ENCODE results near the gene ABCB1.

DNA sequence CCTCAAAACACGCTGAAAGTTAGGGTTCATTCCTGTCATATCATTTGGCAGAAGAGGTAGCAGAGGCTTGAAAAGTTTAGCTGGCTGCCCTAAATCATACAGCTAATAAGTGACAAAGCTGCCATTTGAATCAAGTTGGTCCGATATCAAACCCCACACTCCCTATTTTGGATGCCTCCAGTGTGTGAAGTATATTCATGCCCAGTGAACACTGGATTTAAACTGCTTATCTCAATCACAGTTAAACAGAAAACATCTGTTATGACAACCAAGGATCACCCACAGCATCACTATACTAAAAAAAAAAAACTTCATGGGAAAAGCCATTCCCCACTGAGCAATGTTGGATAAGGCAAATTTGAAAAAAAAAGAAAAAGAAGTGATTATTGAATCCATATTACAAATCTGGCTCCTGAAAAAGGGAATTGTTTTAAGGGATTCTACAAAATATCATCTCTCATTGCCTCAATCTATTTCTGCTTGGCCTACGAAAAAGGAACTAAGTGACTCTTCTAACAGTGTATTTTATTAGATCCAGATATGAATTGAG is 48.3 kb downstream of the ABCB1 start:
- TF ChIP-seq, protein P1, sequence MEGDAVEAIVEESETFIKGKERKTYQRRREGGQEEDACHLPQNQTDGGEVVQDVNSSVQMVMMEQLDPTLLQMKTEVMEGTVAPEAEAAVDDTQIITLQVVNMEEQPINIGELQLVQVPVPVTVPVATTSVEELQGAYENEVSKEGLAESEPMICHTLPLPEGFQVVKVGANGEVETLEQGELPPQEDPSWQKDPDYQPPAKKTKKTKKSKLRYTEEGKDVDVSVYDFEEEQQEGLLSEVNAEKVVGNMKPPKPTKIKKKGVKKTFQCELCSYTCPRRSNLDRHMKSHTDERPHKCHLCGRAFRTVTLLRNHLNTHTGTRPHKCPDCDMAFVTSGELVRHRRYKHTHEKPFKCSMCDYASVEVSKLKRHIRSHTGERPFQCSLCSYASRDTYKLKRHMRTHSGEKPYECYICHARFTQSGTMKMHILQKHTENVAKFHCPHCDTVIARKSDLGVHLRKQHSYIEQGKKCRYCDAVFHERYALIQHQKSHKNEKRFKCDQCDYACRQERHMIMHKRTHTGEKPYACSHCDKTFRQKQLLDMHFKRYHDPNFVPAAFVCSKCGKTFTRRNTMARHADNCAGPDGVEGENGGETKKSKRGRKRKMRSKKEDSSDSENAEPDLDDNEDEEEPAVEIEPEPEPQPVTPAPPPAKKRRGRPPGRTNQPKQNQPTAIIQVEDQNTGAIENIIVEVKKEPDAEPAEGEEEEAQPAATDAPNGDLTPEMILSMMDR (IDR thresholded peaks at IDR 0.05; ENCODE audit: low read length) = no peak
- TF ChIP-seq EZH2 (IDR thresholded peaks at IDR 0.05; ENCODE audit: borderline replicate concordance, low read length) = no peak
